ENCODE data around the gene SHROOM3. TPM values are rescaled to one million over a fixed set of nuclear protein-coding genes. Genes with fewer than 3 reads are reported as not detected.

Gene SHROOM3
- total RNA-seq, 1 donor from 2014 or later = 42.7 TPM

- Mint-ChIP-seq H3K27ac (ENCODE audit: unreplicated experiment) (no peak overlapping the region), H3K4me3 (ENCODE audit: unreplicated experiment) (no peak overlapping the region), H3K4me1 (ENCODE audit: low read depth) (no peaks in the 10 kb centered on the region), H3K9me3 (ENCODE audit: low read depth) (no peaks in the 10 kb centered on the region), H3K36me3 (ENCODE audit: low read depth) (no peaks in the 10 kb centered on the region), H3K27me3 (ENCODE audit: low read depth) (no peaks in the 10 kb centered on the region)
- TF ChIP-seq CTCF (IDR thresholded peaks at IDR 0.05) = peak; percentile 66
- DNase-seq (ENCODE audit: low spot score) = no peak
Measured at GRCh38 chr4:76426272-76426671, 8.8 kb upstream of the SHROOM3 start.

GRCh38 chr4:76429636-76430035 lies 5.4 kb upstream of the SHROOM3 start:
- DNase-seq (ENCODE audit: low spot score) = no peak
- Mint-ChIP-seq H3K36me3 (ENCODE audit: low read depth) (no peaks in the 10 kb centered on the region), H3K4me3 (ENCODE audit: unreplicated experiment) (no peak overlapping the region), H3K27ac (ENCODE audit: unreplicated experiment) (no peak overlapping the region), H3K4me1 (ENCODE audit: low read depth) (peaks cover 3% of the 10 kb centered on the region), H3K9me3 (ENCODE audit: low read depth) (no peaks in the 10 kb centered on the region), H3K27me3 (ENCODE audit: low read depth) (no peaks in the 10 kb centered on the region)
- TF ChIP-seq CTCF (IDR thresholded peaks at IDR 0.05) = no peak

GRCh38 chr4:76430519-76431388 lies 4.3 kb upstream of the SHROOM3 start:
- no peak for DNase-seq (ENCODE audit: low spot score)
- no peaks in the 10 kb centered on the region for H3K36me3 Mint-ChIP-seq (ENCODE audit: low read depth)
- TF ChIP-seq CTCF (IDR thresholded peaks at IDR 0.05) = peak; percentile 98
- peaks cover 14% of the 10 kb centered on the region for H3K4me1 Mint-ChIP-seq (ENCODE audit: low read depth)
- no peak overlapping the region for H3K27ac Mint-ChIP-seq (ENCODE audit: unreplicated experiment)
- H3K27me3 Mint-ChIP-seq (ENCODE audit: low read depth) = no peaks in the 10 kb centered on the region
- H3K4me3 Mint-ChIP-seq (ENCODE audit: unreplicated experiment) = no peak overlapping the region
- H3K9me3 Mint-ChIP-seq (ENCODE audit: low read depth) = no peaks in the 10 kb centered on the region

- Mint-ChIP-seq H3K4me3 (ENCODE audit: unreplicated experiment) (peak overlapping the region; percentile 67), H3K27ac (ENCODE audit: unreplicated experiment) (peak overlapping the region; percentile 79), H3K36me3 (ENCODE audit: low read depth) (no peaks in the 10 kb centered on the region), H3K27me3 (ENCODE audit: low read depth) (no peaks in the 10 kb centered on the region), H3K9me3 (ENCODE audit: low read depth) (peaks cover 7% of the 10 kb centered on the region), H3K4me1 (ENCODE audit: low read depth) (peaks cover 31% of the 10 kb centered on the region)
- DNase-seq (ENCODE audit: low spot score) = no peak
- TF ChIP-seq CTCF (IDR thresholded peaks at IDR 0.05) = no peak
Measured at GRCh38 chr4:76435528-76436319, 695 bp downstream of the SHROOM3 start.

DNA sequence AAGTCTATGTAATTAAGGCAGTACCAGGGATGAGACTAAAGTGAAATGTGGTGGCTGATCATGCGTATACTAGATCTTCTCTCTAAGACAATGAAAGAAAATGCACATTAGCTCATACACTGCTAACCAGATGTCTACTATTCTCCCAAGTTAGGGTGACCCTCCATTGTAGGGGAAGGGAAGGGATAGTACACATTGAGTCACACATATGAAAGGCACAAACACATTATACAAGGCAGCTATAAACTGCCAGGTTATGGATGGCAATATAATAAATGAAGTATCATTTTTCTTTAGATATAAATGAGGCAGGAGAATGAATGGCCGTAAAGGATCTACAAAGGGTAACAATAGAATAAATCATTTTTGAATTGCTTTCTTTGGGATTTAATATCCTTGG lies 4.5 kb downstream of the SHROOM3 start:
- H3K4me1 Mint-ChIP-seq (ENCODE audit: low read depth) = peaks cover 29% of the 10 kb centered on the region
- DNase-seq (ENCODE audit: low spot score) = no peak
- H3K36me3 Mint-ChIP-seq (ENCODE audit: low read depth) = peaks cover 2% of the 10 kb centered on the region
- H3K4me3 Mint-ChIP-seq (ENCODE audit: unreplicated experiment) = no peak overlapping the region
- H3K9me3 Mint-ChIP-seq (ENCODE audit: low read depth) = peaks cover 7% of the 10 kb centered on the region
- TF ChIP-seq CTCF (IDR thresholded peaks at IDR 0.05) = no peak
- H3K27me3 Mint-ChIP-seq (ENCODE audit: low read depth) = no peaks in the 10 kb centered on the region
- no peak overlapping the region for H3K27ac Mint-ChIP-seq (ENCODE audit: unreplicated experiment)

Measured in chondrocyte (in vitro differentiated cells).